HG02798 (cell line): ENCODE results near the gene FANCC.

Experiments used
- ATAC-seq: cut with Tn5 transposase; IDR thresholded peaks from one replicate; pipeline ENCODE4 v1.9.1; 2021; ENCODE audit warnings: mild to moderate bottlenecking; ENCODE audit not compliant: unreplicated experiment, poor library complexity

The FANCC gene

DNA sequence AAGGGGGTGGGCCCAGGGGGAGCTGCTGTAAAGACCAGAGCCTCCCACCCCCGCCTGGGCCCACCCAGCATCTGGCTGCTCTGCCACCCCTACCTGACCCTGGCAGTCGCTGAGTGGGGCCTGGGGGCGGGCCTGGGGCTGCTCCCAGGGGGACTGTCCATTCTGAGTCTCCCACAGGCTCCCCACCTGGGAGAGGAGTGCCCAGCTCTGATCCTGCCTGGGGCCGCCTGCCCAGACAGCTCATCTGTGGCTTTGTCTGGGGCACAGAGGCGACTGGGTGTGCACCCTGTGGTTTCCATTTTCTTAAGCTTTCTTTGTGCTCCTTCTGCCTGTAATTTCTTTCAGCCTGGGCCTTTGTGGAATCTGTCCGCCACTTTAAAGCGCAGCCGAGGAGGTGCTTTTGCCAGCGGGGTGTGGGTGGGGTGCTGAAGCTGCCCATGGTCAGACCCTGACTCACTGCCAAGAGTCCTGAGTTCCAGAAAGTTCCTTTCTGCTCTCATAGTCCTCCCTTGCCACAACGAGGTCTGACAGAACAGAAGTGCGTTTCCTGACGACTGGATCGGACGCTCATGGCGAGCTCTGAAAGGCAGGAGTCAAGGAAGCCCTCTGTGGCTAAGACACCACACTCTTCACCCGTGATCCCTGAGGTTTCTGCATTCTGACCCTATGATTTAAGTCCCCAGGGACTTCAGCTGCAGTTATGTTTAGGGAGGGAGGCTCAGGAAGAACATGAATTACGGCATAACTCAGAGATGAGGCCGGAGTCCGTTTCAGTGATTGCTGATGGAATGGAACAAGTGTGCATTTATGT is 225.0 kb downstream of the FANCC start:
- ATAC-seq: no peak

DNA sequence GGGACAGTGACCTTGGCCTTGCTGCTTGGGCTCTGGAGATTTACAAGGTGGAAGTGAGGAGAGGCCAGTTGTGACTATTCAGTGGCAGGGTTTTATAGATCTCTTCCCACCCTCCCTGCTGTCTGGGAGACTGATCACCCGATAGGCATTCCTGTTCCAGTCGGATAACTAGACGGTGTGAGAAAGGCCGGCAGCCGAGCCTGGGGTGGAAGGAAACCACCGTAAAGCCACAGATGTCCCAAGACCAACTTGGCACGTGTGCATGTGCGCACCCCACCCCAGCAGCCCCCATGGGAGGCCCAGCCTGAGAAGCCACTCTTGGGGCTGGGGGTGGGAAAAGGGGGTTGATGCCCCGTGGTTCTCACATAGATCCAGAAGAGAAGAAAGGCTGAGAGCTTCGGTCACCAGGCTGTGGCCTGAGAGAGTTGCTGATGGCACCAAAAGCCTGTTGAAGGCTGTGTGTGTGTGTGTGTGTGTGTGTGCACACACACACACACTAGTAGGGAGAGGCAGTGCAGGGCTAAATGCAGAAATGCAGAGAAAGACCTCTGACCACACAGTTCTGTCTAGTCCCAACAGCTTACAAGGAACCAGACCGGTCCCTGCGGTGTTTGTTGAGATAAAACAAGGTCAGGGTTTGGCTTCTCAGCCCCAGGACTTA is 225.8 kb downstream of the FANCC start:
- no peak for ATAC-seq

DNA sequence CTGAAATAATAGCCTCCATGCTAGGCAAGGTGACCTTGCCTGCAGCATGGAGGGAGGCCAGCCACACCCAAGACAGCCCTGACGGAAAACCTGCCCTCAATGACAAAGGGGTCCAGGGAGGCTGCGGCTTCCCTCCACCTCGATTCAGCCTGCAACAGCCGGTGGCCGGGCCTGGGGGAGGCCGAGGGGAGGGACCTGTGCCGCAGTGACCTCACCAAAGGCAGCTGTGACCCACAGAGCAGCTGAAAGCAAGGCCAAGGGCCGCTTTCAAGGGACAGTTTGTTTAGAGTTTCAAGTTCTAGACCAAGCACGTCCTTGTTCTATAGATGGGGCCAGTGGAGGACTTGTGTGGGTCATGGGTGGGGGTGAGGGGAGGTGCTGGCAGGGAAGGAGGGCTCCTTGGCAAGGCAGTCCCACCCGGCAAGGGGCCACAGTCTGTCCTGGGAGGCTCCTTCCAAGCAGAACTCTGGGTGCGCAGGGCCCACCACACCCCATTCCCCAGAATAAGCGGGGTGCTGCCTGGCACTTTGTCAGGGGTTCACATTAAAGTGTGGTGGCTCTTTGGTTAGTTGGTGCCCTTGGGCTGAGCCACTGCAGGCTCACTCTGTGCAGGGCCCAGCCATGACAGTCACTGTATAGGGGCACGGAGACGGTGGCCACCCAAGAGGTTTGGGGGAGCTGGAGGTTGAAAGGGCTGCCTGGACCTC is 226.5 kb downstream of the FANCC start:
- no peak for ATAC-seq

DNA sequence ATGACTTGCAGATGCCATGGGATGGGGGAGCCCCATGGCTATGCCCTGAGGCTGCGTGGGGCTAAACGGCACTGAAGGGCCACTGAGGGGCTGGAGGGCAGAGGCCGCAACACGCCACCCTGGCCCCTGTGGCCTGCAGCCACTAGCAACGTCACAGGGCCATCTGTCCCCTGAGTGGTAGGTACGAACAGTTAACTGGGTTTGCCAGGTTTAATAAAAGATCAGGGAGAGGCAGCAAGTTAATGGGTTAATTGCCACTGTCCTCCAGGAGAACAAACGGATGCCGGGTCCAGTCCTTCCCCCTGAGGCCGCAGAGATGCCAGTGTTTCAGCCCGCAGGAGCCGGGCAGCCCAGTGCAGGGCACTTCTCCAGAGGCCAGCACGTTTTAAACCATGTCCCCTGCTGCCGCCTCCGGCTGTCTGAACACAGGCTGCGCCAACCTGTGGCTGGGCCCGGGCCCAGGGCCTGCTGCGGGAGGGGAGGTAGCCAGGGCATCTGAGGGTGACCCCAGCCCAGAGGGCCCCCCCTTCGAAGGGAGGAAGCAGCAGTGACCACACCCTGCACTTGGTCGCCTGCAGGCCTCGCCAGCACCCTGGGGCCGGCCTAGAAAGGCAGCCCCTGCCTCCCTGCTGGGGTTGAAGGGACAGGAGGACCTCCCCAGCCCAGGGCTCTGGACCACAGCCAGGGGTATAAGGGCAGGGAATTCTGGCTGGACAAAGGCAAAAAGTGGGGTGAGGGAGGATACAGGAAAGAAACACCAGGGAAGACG is 227.3 kb downstream of the FANCC start:
- ATAC-seq: no peak

- ATAC-seq: no peak
These were observed 228.1 kb downstream of the FANCC start for GRCh38 chr9:95089257-95090022.

DNA sequence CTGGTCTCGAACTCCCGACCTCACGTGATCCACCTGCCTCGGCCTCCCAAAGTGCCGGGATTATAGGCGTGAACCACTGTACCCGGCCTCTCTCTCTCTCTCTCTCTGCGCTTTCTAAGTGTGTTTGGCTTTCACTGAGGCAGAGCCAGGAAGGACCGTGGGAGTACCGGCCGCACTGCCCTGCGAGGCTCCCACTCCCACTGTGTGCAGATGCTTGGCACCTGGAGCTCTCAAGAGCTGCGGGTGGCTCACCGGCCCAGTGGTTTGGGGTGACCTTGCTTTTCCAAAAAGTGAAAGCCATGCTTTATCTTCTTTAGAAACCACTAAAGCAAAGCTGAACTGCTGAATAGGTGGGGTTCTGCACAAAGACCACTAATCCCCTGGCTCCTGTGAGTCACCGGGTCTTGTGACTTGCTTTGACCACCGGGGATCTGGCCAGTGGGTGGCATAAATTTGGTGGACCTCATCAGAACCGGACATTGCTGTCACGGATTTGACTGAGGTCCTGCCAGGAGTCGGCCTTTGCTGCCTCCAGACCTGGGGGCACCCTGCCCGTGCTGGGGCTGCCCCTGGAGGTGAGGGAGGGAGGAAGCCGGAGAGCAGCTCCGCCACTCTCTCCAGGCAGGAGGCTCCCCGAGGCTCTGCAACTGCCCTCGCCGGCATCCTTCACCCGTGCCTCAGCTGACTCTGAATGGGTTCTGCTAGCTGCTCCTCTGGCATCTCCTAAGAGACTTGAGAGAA is 228.9 kb downstream of the FANCC start:
- no peak for ATAC-seq

- ATAC-seq: no peak
These were observed 229.8 kb downstream of the FANCC start for GRCh38 chr9:95087659-95088242.

DNA sequence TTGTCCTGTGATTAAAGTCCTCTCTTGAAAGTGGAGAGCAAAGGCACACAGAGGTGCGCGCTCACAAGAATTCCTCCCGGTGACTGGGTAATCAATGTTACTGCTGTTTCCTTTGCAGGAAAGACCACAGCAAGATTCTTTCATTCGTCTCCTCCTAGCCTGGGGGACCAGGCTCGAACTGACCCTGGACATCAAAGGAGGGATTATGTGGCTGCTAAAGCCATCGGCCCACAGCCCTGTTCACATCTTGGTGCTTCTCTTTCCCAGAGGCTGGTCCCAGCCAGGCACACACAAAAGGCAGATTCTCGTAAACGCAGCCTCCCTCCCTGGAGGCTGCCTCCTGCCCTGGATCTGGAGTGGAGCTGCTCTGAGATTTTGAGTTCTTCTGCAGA is 230.9 kb downstream of the FANCC start:
- ATAC-seq: no peak

GRCh38 chr9:95085861-95086563 is 231.5 kb downstream of the FANCC start:
- no peak for ATAC-seq

DNA sequence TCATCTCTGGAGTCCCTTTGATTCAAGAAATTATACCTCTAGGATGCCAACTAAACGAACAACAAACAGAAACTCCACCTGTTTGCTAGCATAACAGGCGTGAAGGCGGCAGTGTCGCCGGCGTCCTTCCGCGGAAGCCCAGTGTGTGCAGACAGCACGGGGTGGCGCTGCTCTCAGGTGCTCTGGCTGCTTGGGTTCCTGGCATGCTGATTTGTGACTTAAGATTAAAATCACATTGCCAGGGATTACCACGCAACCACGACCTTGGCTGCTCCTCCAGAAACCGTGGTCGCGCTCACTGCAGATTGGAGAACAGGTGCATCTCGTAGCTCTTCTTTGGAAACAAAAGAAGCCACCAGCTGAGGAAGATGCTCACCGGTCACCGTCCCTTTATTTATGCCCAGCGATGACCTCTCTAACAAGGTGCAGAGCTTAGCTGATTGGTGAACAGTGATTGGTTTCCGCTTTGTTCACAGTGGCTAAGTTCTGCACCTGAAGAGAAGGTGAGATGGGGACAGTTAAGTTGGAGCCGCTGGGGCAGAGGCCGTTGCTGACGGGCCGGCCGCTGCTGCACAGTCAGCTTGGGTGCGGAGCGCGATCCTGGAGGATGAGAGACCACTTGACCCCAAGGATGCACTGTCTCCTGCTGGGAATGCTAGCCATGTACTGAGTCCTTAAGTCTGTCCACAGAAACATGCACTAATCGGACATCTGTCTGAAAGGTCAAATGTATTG is 232.3 kb downstream of the FANCC start:
- ATAC-seq: no peak

- no peak for ATAC-seq
These were observed 233.1 kb downstream of the FANCC start for GRCh38 chr9:95084254-95084934.

GRCh38 chr9:95083086-95083768 is 234.3 kb downstream of the FANCC start:
- no peak for ATAC-seq

DNA sequence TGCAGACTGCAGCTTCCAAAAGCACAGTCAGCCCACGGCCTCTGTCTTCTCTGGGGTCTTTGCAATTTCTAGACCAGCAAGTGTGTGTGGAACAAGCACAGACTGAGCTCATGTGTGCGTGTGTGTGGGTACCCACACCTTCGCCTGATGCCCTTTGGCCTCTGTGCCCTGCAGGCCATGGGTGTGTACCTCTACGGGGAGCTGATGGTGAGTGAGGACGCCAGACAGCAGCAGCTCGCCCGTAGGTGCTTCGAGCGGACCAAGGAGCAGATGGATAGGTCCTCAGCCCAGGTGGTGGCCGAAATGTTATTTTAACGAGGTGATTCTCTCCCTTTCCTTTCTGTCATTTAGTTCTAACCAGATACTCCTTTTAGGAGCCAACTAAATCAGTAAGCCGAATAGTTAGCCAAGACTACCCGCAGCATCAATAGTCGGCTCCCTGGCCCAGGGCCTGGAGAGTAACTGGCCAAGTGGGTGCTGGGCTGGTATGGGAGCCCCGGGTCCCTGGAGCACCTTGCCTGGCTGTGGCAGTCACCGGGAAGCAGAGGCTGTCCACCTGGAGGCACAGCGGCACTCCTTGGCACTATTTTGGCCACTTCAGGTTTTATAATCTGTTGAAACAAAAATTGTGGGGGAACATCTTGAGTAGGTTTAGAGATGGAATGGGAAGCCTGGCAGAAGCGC is 235.0 kb downstream of the FANCC start:
- no peak for ATAC-seq

GRCh38 chr9:95081998-95082397 is 235.5 kb downstream of the FANCC start:
- ATAC-seq: no peak

GRCh38 chr9:95080961-95081647 is 236.4 kb downstream of the FANCC start:
- ATAC-seq: no peak
